ENCODE results near the gene COX7A1. TPM values are rescaled to one million over a fixed set of nuclear protein-coding genes. Genes with fewer than 3 reads are reported as not detected.

Gene COX7A1
- total RNA-seq, 1 donor from 2014 or later = 141 TPM

DNA sequence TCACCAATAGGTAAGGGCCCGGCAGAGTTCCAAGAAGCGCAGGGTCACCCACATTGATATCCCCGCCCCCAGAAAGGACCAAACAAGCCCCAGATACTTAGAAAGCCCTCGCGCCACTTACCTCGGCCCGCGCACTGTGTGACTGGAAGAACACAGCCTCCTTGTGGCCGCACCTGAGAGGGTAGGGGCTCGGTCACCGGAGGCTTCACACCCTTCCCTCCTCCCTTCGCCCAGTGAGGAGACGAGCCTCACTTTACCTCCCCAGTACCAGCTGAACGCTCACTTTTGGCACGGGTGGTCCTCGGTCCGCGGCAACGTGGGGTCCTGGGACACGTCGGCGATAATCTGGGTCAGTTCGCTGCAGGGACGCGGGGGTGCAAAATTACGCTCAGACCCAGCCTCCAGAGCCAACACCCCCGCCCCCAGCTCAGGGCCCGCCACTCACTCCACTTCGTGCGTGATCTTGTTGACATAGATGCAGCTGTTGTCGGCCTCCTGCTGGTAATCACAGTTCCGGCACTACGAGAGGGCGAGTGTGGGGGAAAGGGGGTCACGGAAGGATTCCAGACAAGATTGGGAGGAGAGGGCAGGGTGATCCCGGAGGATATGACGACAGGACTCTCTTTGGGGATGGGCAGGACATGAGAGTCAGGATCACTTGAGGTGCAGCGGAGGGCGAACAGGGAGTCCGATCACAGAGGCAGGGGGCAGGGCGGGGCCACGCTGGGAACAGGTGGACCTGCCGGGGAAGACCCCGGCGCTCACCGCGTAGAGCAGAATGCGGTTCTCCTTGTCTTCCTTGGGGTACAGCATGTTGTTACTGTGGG is 38.1 kb downstream of the COX7A1 start:
- Histone ChIP-seq H3K27me3 (ENCODE audit: control insufficient read depth in 3 of 3, insufficient read depth in 3 of 3, low read length in 3 of 3) (no peaks in the 10 kb centered on the region), H3K4me1 (ENCODE audit: control insufficient read depth in 3 of 3, insufficient read depth in 3 of 3, low read length in 3 of 3) (peaks cover 18 to 35% (median 25%) of the 10 kb centered on the region in 3 donors), H3K9me3 (ENCODE audit: control insufficient read depth in 3 of 3, low read length in 3 of 3) (no peaks in the 10 kb centered on the region), H3K4me3 (ENCODE audit: low read length in 3 of 3) (peak overlapping the region; percentile 86 to 99 (median 97)), H3K9ac (ENCODE audit: low read depth in 1 of 3, low read length in 3 of 3) (peak overlapping the region; percentile 85 to 94 (median 87)), H3K27ac (ENCODE audit: low read depth, low read length) (peak overlapping the region; percentile 91), H3K36me3 (ENCODE audit: control insufficient read depth in 3 of 3, insufficient read depth in 3 of 3, low read length in 3 of 3) (peaks cover 29 to 35% (median 33%) of the 10 kb centered on the region in 3 donors)

DNA sequence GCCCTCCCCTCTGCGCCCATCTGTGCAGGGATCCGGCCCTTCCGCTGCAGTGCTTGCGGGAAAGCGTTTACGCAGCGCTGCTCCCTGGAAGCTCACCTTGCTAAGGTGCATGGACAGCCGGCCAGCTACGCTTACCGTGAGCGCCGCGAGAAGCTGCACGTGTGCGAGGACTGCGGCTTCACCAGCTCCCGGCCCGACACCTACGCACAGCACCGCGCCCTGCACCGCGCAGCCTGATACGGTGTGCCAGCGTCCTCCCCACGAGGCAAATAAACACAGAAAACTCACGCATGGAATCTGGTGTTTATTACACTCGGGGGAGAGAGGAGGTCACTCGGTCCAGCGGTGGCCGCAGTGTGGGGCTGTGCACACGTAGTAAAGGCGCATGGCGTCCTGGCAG is 38.8 kb downstream of the COX7A1 start:
- Histone ChIP-seq H3K36me3 (ENCODE audit: control insufficient read depth in 3 of 3, insufficient read depth in 3 of 3, low read length in 3 of 3) (peaks cover 25 to 35% (median 33%) of the 10 kb centered on the region in 3 donors), H3K27ac (ENCODE audit: low read depth, low read length) (peak overlapping the region; percentile 91), H3K9me3 (ENCODE audit: control insufficient read depth in 3 of 3, low read length in 3 of 3) (no peaks in the 10 kb centered on the region), H3K4me3 (ENCODE audit: low read length in 3 of 3) (peak overlapping the region; percentile 86 to 99 (median 97)), H3K27me3 (ENCODE audit: control insufficient read depth in 3 of 3, insufficient read depth in 3 of 3, low read length in 3 of 3) (no peaks in the 10 kb centered on the region), H3K4me1 (ENCODE audit: control insufficient read depth in 3 of 3, insufficient read depth in 3 of 3, low read length in 3 of 3) (peaks cover 18 to 35% (median 25%) of the 10 kb centered on the region in 3 donors), H3K9ac (ENCODE audit: low read depth in 1 of 3, low read length in 3 of 3) (peak overlapping the region in 2 of 3 donors; percentile 85 to 94)

- Histone ChIP-seq H3K36me3 (ENCODE audit: control insufficient read depth in 3 of 3, insufficient read depth in 3 of 3, low read length in 3 of 3) (peaks cover 20 to 34% (median 29%) of the 10 kb centered on the region in 3 donors), H3K4me1 (ENCODE audit: control insufficient read depth in 3 of 3, insufficient read depth in 3 of 3, low read length in 3 of 3) (peaks cover 18 to 35% (median 25%) of the 10 kb centered on the region in 3 donors), H3K27ac (ENCODE audit: low read depth, low read length) (no peak overlapping the region), H3K27me3 (ENCODE audit: control insufficient read depth in 3 of 3, insufficient read depth in 3 of 3, low read length in 3 of 3) (no peaks in the 10 kb centered on the region), H3K9me3 (ENCODE audit: control insufficient read depth in 3 of 3, low read length in 3 of 3) (no peaks in the 10 kb centered on the region), H3K9ac (ENCODE audit: low read depth in 1 of 3, low read length in 3 of 3) (no peak overlapping the region), H3K4me3 (ENCODE audit: low read length in 3 of 3) (no peak overlapping the region)
These were observed 39.6 kb downstream of the COX7A1 start for GRCh38 chr19:36112678-36113077.

- Histone ChIP-seq H3K9me3 (ENCODE audit: control insufficient read depth in 3 of 3, low read length in 3 of 3) (no peaks in the 10 kb centered on the region), H3K4me3 (ENCODE audit: low read length in 3 of 3) (no peak overlapping the region), H3K36me3 (ENCODE audit: control insufficient read depth in 3 of 3, insufficient read depth in 3 of 3, low read length in 3 of 3) (peaks cover 17 to 38% (median 33%) of the 10 kb centered on the region in 3 donors), H3K9ac (ENCODE audit: low read depth in 1 of 3, low read length in 3 of 3) (no peak overlapping the region), H3K27me3 (ENCODE audit: control insufficient read depth in 3 of 3, insufficient read depth in 3 of 3, low read length in 3 of 3) (no peaks in the 10 kb centered on the region), H3K27ac (ENCODE audit: low read depth, low read length) (no peak overlapping the region), H3K4me1 (ENCODE audit: control insufficient read depth in 3 of 3, insufficient read depth in 3 of 3, low read length in 3 of 3) (peaks cover 16 to 27% (median 18%) of the 10 kb centered on the region in 3 donors)
These were observed 41.1 kb downstream of the COX7A1 start for GRCh38 chr19:36111200-36111539.

DNA sequence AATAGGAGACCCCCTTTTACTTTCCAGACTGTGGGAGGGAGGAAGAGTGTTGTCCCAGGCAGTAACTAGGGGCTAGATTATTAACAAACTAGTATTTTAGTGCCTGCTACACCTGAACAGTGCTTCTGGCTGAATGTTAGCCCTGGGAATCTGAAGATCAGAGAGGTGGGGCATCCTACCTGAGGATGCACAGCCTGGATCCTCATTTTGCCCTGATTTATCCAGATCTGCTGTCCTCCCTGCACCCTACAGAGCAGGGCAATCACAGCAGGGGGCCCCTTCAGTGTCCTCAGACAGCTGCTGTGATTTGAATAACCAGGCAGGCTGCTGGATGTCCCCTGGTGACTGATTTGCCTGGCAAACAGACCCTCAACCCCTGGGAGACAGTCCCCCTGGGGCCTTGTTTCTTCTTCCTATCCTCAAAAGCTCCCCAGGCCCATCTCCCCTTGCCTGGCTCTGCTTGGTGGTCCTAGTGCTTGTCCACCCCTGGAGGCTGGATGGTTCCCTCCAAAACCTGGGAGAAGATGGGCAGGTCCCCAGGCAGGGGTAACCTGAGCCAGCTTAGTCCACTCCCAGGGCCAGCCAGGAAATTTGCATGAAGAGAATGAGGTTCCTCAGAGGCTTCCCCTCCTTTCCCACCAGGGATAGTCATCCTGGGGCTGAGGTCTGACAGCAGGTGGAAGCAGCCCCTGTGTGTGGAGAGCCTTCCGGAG is 41.6 kb downstream of the COX7A1 start, which contains the start of gene OVOL3:
Gene OVOL3 (plus strand): TSS at position 657 of the 713 bp plus-strand sequence. CDS start 60 bp downstream, outside the sequence.
- no peak within 1 kb of the TSS for H3K9ac ChIP-seq (ENCODE audit: low read depth in 1 of 3, low read length in 3 of 3)
- H3K36me3 ChIP-seq (ENCODE audit: control insufficient read depth in 3 of 3, insufficient read depth in 3 of 3, low read length in 3 of 3) = peaks cover 17 to 36% (median 33%) of the 10 kb centered on the region in 3 donors
- no peaks in the 10 kb centered on the region for H3K27me3 ChIP-seq (ENCODE audit: control insufficient read depth in 3 of 3, insufficient read depth in 3 of 3, low read length in 3 of 3)
- no peak within 1 kb of the TSS for H3K4me3 ChIP-seq (ENCODE audit: low read length in 3 of 3)
- no peaks in the 10 kb centered on the region for H3K9me3 ChIP-seq (ENCODE audit: control insufficient read depth in 3 of 3, low read length in 3 of 3)
- no peak within 1 kb of the TSS for H3K27ac ChIP-seq (ENCODE audit: low read depth, low read length)
- H3K4me1 ChIP-seq (ENCODE audit: control insufficient read depth in 3 of 3, insufficient read depth in 3 of 3, low read length in 3 of 3) = peaks cover 11 to 21% (median 14%) of the 10 kb centered on the region in 3 donors

- H3K36me3 ChIP-seq (ENCODE audit: control insufficient read depth in 3 of 3, insufficient read depth in 3 of 3, low read length in 3 of 3) = peaks cover 32 to 48% (median 47%) of the 10 kb centered on the region in 3 donors
These were observed 43.6 kb downstream of the COX7A1 start for GRCh38 chr19:36108684-36109083.

DNA sequence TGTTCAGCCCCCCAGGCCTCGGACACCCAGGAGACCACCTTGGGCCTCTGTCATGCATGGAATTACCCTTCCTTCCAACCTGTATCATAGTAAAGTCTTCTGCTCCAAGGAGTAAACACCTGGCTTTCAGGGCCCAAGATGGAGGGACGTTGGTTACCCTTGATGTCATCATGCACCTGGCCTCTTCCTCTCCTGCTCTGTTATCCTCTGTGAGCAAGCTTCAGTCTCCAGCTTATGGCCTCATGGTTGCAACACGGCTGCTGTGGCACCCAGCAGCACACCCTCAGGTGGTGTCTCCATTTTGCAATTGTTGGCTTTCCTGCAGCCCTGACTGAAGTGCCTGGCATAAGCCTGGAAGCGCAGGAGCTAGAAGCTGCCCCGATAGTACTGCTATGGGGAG is 45.3 kb downstream of the COX7A1 start:
- Histone ChIP-seq H3K36me3 (ENCODE audit: control insufficient read depth in 3 of 3, insufficient read depth in 3 of 3, low read length in 3 of 3) (peaks cover 31 to 47% (median 41%) of the 10 kb centered on the region in 3 donors), H3K4me1 (ENCODE audit: control insufficient read depth in 3 of 3, insufficient read depth in 3 of 3, low read length in 3 of 3) (peaks cover 22 to 25% (median 24%) of the 10 kb centered on the region in 3 donors), H3K9me3 (ENCODE audit: control insufficient read depth in 3 of 3, low read length in 3 of 3) (no peaks in the 10 kb centered on the region), H3K9ac (ENCODE audit: low read depth in 1 of 3, low read length in 3 of 3) (no peak overlapping the region), H3K27me3 (ENCODE audit: control insufficient read depth in 3 of 3, insufficient read depth in 3 of 3, low read length in 3 of 3) (no peaks in the 10 kb centered on the region), H3K4me3 (ENCODE audit: low read length in 3 of 3) (no peak overlapping the region), H3K27ac (ENCODE audit: low read depth, low read length) (no peak overlapping the region)

More at GRCh38 chr19:36108684-36109083, 43.6 kb downstream of the COX7A1 start:
- Histone ChIP-seq H3K9me3 (ENCODE audit: control insufficient read depth in 3 of 3, low read length in 3 of 3) (no peaks in the 10 kb centered on the region), H3K4me3 (ENCODE audit: low read length in 3 of 3) (no peak overlapping the region), H3K4me1 (ENCODE audit: control insufficient read depth in 3 of 3, insufficient read depth in 3 of 3, low read length in 3 of 3) (peaks cover 12 to 19% (median 13%) of the 10 kb centered on the region in 3 donors), H3K27ac (ENCODE audit: low read depth, low read length) (no peak overlapping the region), H3K27me3 (ENCODE audit: control insufficient read depth in 3 of 3, insufficient read depth in 3 of 3, low read length in 3 of 3) (no peaks in the 10 kb centered on the region), H3K9ac (ENCODE audit: low read depth in 1 of 3, low read length in 3 of 3) (no peak overlapping the region)

DNA sequence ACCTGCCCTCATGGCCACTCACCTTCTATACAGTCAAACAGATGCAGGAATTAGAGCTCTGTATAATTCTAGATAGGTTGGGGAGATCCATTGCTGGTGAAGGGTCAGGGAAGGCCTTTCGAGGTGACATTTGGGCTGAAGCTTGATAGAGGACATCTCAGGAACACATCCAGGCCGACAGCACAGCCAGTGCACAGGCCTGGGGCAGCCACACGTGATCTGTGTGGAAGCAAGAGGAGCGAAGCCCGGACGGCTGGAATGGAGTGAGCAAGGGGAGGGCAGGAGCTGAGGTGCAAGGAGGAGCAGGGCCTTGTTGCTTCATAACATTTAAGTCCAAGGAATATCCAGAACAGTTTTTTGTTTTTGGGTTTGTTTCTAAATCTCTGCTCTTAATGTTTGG is 45.8 kb downstream of the COX7A1 start:
- Histone ChIP-seq H3K9me3 (ENCODE audit: control insufficient read depth in 3 of 3, low read length in 3 of 3) (no peaks in the 10 kb centered on the region), H3K36me3 (ENCODE audit: control insufficient read depth in 3 of 3, insufficient read depth in 3 of 3, low read length in 3 of 3) (peaks cover 31 to 46% (median 38%) of the 10 kb centered on the region in 3 donors), H3K9ac (ENCODE audit: low read depth in 1 of 3, low read length in 3 of 3) (no peak overlapping the region), H3K4me3 (ENCODE audit: low read length in 3 of 3) (no peak overlapping the region), H3K4me1 (ENCODE audit: control insufficient read depth in 3 of 3, insufficient read depth in 3 of 3, low read length in 3 of 3) (peaks cover 28 to 30% (median 30%) of the 10 kb centered on the region in 3 donors), H3K27ac (ENCODE audit: low read depth, low read length) (no peak overlapping the region), H3K27me3 (ENCODE audit: control insufficient read depth in 3 of 3, insufficient read depth in 3 of 3, low read length in 3 of 3) (no peaks in the 10 kb centered on the region)

DNA sequence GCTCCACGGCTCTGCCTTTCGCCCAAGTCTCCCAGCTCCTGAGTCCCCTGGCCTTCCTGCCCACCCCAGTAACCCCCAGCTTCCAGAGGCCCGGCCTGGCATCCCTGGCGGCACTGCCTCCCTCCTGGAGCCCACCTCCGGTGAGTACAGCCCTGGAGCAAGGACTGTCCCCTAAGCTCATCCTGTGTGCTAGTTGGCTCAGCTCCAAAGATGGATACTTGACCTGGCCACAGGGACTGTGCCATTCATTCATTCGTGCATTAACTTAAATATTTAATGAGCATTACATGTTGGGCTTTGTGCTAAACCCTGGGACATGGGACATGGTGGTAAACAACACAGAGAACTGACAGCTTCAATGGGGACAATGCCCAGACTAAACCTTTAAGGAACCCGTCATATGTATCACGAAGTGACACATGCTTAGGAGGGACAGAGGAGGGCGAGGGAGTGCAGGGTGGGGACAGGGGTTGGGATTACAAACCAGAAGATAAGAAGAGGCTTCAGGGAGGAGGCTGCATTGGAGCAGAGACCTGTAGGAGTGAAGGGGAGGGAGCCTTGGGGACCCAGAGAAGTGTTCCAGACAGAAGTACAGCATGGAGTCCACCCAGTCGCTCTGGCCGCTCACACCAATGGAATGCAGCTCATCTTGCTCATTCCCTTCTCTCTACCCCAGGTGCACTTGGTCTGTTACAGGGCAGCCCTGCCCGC is 48.2 kb downstream of the COX7A1 start:
- Histone ChIP-seq H3K27me3 (ENCODE audit: control insufficient read depth in 3 of 3, insufficient read depth in 3 of 3, low read length in 3 of 3) (no peaks in the 10 kb centered on the region), H3K4me3 (ENCODE audit: low read length in 3 of 3) (no peak overlapping the region), H3K9me3 (ENCODE audit: control insufficient read depth in 3 of 3, low read length in 3 of 3) (no peaks in the 10 kb centered on the region), H3K36me3 (ENCODE audit: control insufficient read depth in 3 of 3, insufficient read depth in 3 of 3, low read length in 3 of 3) (peaks cover 31 to 38% (median 31%) of the 10 kb centered on the region in 3 donors), H3K27ac (ENCODE audit: low read depth, low read length) (no peak overlapping the region), H3K4me1 (ENCODE audit: control insufficient read depth in 3 of 3, insufficient read depth in 3 of 3, low read length in 3 of 3) (peaks cover 46 to 52% (median 47%) of the 10 kb centered on the region in 3 donors), H3K9ac (ENCODE audit: low read depth in 1 of 3, low read length in 3 of 3) (peak overlapping the region in 2 of 3 donors; percentile 20 to 54)

All from skeletal muscle tissue (tissue), 4 donors.